Aorta (tissue), 5 donors: ENCODE measurements around the gene PTPRM. TPM values are rescaled to one million over a fixed set of nuclear protein-coding genes. Genes with fewer than 3 reads are reported as not detected.

Experiments used
- ATAC-seq: fragments of 200-7000 bp; cut with Tn5 transposase; one replicate; pipeline ENCODE4 v1.9.1; 2022; ENCODE audit warnings: moderate library complexity; ENCODE audit not compliant: low FRiP score
- DNase-seq, 2 donors: peaks; one replicate each; pipeline ENCODE4 v3.0.0-alpha.2; 2020
- H3K27ac ChIP-seq, 2 donors: one replicate each; pipeline ENCODE4 v1.5.1; 2013; ENCODE audit warnings: low read length in 2 of 2, mild to moderate bottlenecking in 2 of 2, moderate library complexity in 2 of 2, control low read depth in 1 of 2, inconsistent platforms in 1 of 2, low read depth in 1 of 2
- H3K27me3 ChIP-seq, 2 donors: one replicate each; pipeline ENCODE4 v1.6.1; 2013; ENCODE audit warnings: control low read depth in 1 of 2, low read length in 1 of 2, mild to moderate bottlenecking in 1 of 2, moderate library complexity in 1 of 2; ENCODE audit not compliant: insufficient read depth in 2 of 2, control insufficient read depth in 1 of 2
- H3K36me3 ChIP-seq, 2 donors: one replicate each; pipeline ENCODE4 v1.6.1; 2013; ENCODE audit warnings: control low read depth in 1 of 2, low read length in 1 of 2, mild to moderate bottlenecking in 1 of 2; ENCODE audit not compliant: insufficient read depth in 2 of 2, control insufficient read depth in 1 of 2
- H3K4me1 ChIP-seq, 2 donors: one replicate each; pipeline ENCODE4 v1.6.1; 2013; ENCODE audit warnings: low read length in 2 of 2, control low read depth in 1 of 2, mild to moderate bottlenecking in 1 of 2, moderate library complexity in 1 of 2; ENCODE audit not compliant: insufficient read depth in 2 of 2, control insufficient read depth in 1 of 2
- H3K4me3 ChIP-seq, 2 donors: one replicate each; pipeline ENCODE4 v1.5.1; 2013; ENCODE audit warnings: low read length in 2 of 2, control low read depth in 1 of 2, mild to moderate bottlenecking in 1 of 2
- H3K9me3 ChIP-seq: one replicate; pipeline ENCODE4 v1.6.1; 2013; ENCODE audit warnings: mild to moderate bottlenecking, low read length; ENCODE audit not compliant: control insufficient read depth
- WGBS, 2 donors: extraction: QIAGEN DNeasy Blood & Tissue Kit; methylation state at CpG; one replicate each; pipeline ENCODE4 v1.1.7; 2013; 5-methylcytosine and 5-hydroxymethylcytosine counted together
- intact Hi-C, 2 donors: fragments of 100-400 bp; cut with DNase I; formaldehyde crosslinking; loops; one replicate each; pipeline versions ENCODE4 v1.14.2 to v1.15.0; 2022
- polyA plus RNA-seq, 2 donors: library from polyadenylated mRNA; stranded (reverse); fragments of 200-250 nt; gene quantifications; one replicate each; pipeline ENCODE4 v1.2.3, GENCODE V29; 2013
- total RNA-seq, 2 donors: library from RNA; stranded (reverse); fragmentation: NEBNext Ultra II Directional; extraction: Animal tissue kit (Norgen Biotek cat#: 25700); gene quantifications; one replicate each; pipeline ENCODE4 v1.2.1, GENCODE V29; 2021
- donor health status: healthy with polysubstance abuse.
- donor health status: Bipolar disorder and iron deficiency.
- donor health status: DM: no; HTN: no; CAD: no.
- donor health status: DM: no; HTN: no; CAD: no.
- donor health status: DM: yes; HTN: yes; CAD: no.

The PTPRM gene
- total and polyA plus RNA-seq, 4 donors = 10.6 to 98.9 (median 65.6) TPM

- ATAC-seq = no peak
These were observed 554.0 kb downstream of the PTPRM start for GRCh38 chr18:8121101-8121500.

GRCh38 chr18:8121942-8122480 lies 554.9 kb downstream of the PTPRM start:
- intact Hi-C loops = no loop called here
- DNase-seq = no peak
- Histone ChIP-seq H3K4me1 (peaks cover 0 to 2% of the 10 kb centered on the region in 2 donors), H3K4me3 (no peak overlapping the region), H3K36me3 (no peaks in the 10 kb centered on the region), H3K27ac (no peak overlapping the region), H3K9me3 (no peaks in the 10 kb centered on the region), H3K27me3 (no peaks in the 10 kb centered on the region)
- ATAC-seq = no peak
- 74 to 83% methylated on average over 9 of the region's 9 CpGs for WGBS, 2 donors

More at GRCh38 chr18:8121101-8121500, 554.0 kb downstream of the PTPRM start:
- intact Hi-C loops = no loop called here
- H3K27ac ChIP-seq = no peak overlapping the region
- peaks cover 0 to 2% of the 10 kb centered on the region in 2 donors for H3K4me1 ChIP-seq
- 97 to 100% methylated on average over 1 of the region's 1 CpG for WGBS, 2 donors
- no peaks in the 10 kb centered on the region for H3K9me3 ChIP-seq
- no peak for DNase-seq
- H3K36me3 ChIP-seq = no peaks in the 10 kb centered on the region
- no peaks in the 10 kb centered on the region for H3K27me3 ChIP-seq
- H3K4me3 ChIP-seq = no peak overlapping the region

- Histone ChIP-seq H3K4me3 (no peak overlapping the region), H3K36me3 (no peaks in the 10 kb centered on the region), H3K4me1 (peaks cover 0 to 2% of the 10 kb centered on the region in 2 donors), H3K27me3 (no peaks in the 10 kb centered on the region), H3K9me3 (no peaks in the 10 kb centered on the region), H3K27ac (no peak overlapping the region)
- DNase-seq = no peak
- intact Hi-C loops = no loop called here
- ATAC-seq = no peak
- WGBS, 2 donors = 65 to 73% methylated on average over 7 of the region's 7 CpGs
These were observed 557.4 kb downstream of the PTPRM start for GRCh38 chr18:8124232-8125146.

- no peak for DNase-seq
- 82 to 84% methylated on average over 5 of the region's 5 CpGs for WGBS, 2 donors
These were observed 563.0 kb downstream of the PTPRM start for GRCh38 chr18:8130096-8130495.

GRCh38 chr18:8133032-8133431 lies 565.9 kb downstream of the PTPRM start:
- Histone ChIP-seq H3K27ac (no peak overlapping the region), H3K9me3 (no peaks in the 10 kb centered on the region), H3K4me3 (no peak overlapping the region), H3K4me1 (no peaks in the 10 kb centered on the region), H3K36me3 (no peaks in the 10 kb centered on the region), H3K27me3 (no peaks in the 10 kb centered on the region)
- ATAC-seq (no peak), DNase-seq (no peak)
- intact Hi-C loops = no loop called here

More at GRCh38 chr18:8130096-8130495, 563.0 kb downstream of the PTPRM start:
- intact Hi-C loops = no loop called here
- H3K9me3 ChIP-seq = no peaks in the 10 kb centered on the region
- H3K4me3 ChIP-seq = no peak overlapping the region
- H3K4me1 ChIP-seq = no peaks in the 10 kb centered on the region
- no peaks in the 10 kb centered on the region for H3K27me3 ChIP-seq
- no peaks in the 10 kb centered on the region for H3K36me3 ChIP-seq
- no peak for ATAC-seq
- no peak overlapping the region for H3K27ac ChIP-seq

- DNase-seq = no peak
- Histone ChIP-seq H3K36me3 (no peaks in the 10 kb centered on the region), H3K27ac (no peak overlapping the region), H3K4me1 (no peaks in the 10 kb centered on the region), H3K4me3 (no peak overlapping the region), H3K9me3 (no peaks in the 10 kb centered on the region), H3K27me3 (no peaks in the 10 kb centered on the region)
- 96 to 99% methylated on average over 1 of the region's 1 CpG for WGBS, 2 donors
- no peak for ATAC-seq
- intact Hi-C loops = no loop called here
These were observed 566.8 kb downstream of the PTPRM start for GRCh38 chr18:8133888-8134287.

DNA sequence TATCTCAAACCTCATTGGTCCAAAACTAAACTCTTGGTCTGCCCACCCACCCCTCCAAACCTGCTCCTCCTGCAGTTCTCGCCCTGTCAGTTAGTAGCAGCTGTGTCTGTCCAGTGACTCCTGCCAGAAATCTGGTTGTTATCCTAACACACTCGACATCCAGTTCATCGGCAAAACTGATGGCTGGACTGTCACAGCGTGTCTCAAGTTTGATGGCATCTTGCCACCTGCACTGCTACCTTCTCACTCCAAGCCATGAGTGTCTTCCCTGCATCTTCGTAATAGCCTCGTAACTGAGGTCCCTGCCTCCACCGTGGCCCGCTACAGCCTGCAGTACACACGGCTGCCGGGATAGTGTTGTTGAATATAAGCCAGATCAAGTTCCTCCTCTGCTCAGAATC lies 572.0 kb downstream of the PTPRM start:
- Histone ChIP-seq H3K27ac (no peak overlapping the region), H3K27me3 (no peaks in the 10 kb centered on the region), H3K9me3 (no peaks in the 10 kb centered on the region), H3K36me3 (no peaks in the 10 kb centered on the region), H3K4me3 (no peak overlapping the region), H3K4me1 (peaks cover 0 to 2% of the 10 kb centered on the region in 2 donors)
- WGBS, 2 donors = 71 to 78% methylated on average over 10 of the region's 10 CpGs
- ATAC-seq (peak; percentile 27), DNase-seq (no peak)
- intact Hi-C loops = no loop called here

DNA sequence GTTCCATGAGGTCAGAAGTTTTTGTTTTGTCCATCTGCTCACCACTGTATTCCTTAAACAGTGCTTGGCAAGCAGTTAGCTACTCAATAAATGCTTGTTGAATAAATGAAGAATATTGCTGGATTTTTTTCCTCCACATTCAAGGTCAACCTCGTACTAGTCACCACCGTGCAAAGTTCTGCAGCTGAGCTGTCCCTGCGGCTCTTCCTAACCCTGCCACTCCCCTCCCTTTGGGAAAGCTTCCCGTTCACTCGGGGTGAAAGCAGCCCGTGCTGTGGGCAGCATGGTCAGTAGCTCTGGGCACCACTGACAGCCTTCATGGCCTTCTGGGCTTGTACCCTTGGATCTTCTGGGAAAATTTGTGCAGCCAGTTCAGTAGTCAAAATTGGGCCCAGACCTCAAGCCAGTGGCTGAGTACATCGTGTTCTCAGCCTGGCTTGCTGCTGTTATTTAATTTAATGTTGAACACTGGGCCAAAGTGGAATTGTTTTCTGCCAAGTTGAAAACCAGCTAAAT lies 572.8 kb downstream of the PTPRM start:
- Histone ChIP-seq H3K4me1 (peaks cover 0 to 2% of the 10 kb centered on the region in 2 donors), H3K27me3 (no peaks in the 10 kb centered on the region), H3K27ac (no peak overlapping the region), H3K36me3 (no peaks in the 10 kb centered on the region), H3K4me3 (no peak overlapping the region), H3K9me3 (no peaks in the 10 kb centered on the region)
- no peak for DNase-seq
- intact Hi-C loops = no loop called here
- WGBS, 2 donors = 62 to 82% methylated on average over 7 of the region's 7 CpGs
- peak; percentile 36 for ATAC-seq
